ENCODE data around the gene IPO11. TPM values are rescaled to one million over a fixed set of nuclear protein-coding genes. Genes with fewer than 3 reads are reported as not detected.

The IPO11 gene
- total RNA-seq, 1 experiment from 2014 or later: 47.1 TPM

DNA sequence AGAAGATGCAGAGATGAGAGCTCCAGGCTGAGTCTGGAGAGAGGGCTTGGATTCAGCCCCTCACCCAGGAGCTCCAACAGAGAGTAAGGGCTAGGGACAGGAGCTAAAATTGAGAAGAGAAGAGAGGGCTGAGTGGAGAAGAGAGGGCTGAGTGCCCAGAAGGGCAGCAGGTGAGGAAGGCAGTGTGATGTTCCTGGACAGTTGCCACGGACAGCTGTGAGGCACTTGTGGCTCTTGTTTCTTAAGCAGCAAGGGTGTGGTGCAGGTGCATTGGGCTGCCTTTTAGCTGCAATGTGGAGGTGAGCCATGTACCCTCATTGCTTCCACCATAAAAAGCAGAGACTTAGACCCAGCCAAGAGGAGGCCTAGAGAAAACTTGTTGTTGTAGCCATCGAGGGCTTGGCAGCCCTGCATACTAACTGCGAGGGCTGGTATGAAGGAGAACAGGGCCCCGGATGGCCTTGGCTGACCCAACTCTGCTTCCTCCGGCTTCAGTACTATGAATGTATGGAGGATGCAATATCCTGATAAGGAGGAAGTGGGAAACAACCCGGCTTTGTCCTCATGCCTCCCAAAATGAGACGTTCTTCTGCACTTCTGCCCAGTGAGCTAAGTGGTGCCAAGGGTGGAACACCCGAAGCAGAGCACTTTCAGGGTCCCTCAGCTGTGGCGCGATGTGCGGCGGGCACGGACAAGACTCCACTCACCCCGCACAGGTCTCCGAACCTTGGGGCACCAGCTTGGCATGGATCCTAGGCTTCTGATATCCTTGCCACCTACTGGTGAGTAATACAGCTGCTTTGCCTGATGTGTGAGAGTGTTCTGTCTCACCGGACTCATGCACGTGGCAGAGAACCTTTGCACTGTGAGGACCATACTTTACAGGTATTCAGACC, 231.2 kb downstream of the IPO11 start:
- H3K4me1 ChIP-seq (replicated peaks; ENCODE audit: insufficient read depth): no peaks in the 10 kb centered on the region
- H4K20me1 ChIP-seq (ENCODE audit: insufficient read depth): no peaks in the 10 kb centered on the region
- BruUV-seq (replicated peaks): no TSS peak
- ChIA-PET CTCF (no interaction called here), POLR2A (ENCODE audit: unreplicated experiment) (interaction anchor here (0.5 kb wide), 1 partner anchor 9 kb away, joined by 10 read pairs; no protein-coding TSS in a partner anchor)
- intact Hi-C loops (cut with micrococcal nuclease; ENCODE audit: unreplicated experiment): no loop called here
- H3F3A ChIP-seq (ENCODE audit: insufficient read depth, low read depth): no peaks in the 10 kb centered on the region
- H3K27ac ChIP-seq: no peak overlapping the region
- TF ChIP-seq EZH2 (IDR thresholded peaks at IDR 0.05; ENCODE audit: low read depth): no peak
- TF ChIP-seq, protein P1, sequence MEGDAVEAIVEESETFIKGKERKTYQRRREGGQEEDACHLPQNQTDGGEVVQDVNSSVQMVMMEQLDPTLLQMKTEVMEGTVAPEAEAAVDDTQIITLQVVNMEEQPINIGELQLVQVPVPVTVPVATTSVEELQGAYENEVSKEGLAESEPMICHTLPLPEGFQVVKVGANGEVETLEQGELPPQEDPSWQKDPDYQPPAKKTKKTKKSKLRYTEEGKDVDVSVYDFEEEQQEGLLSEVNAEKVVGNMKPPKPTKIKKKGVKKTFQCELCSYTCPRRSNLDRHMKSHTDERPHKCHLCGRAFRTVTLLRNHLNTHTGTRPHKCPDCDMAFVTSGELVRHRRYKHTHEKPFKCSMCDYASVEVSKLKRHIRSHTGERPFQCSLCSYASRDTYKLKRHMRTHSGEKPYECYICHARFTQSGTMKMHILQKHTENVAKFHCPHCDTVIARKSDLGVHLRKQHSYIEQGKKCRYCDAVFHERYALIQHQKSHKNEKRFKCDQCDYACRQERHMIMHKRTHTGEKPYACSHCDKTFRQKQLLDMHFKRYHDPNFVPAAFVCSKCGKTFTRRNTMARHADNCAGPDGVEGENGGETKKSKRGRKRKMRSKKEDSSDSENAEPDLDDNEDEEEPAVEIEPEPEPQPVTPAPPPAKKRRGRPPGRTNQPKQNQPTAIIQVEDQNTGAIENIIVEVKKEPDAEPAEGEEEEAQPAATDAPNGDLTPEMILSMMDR (conservative IDR thresholded peaks at IDR 0.05): no peak
- no peaks in the 10 kb centered on the region for H3K9me2 ChIP-seq (ENCODE audit: insufficient read depth)
- DNase-seq: no peak
- H3K9me3 ChIP-seq (ENCODE audit: insufficient read depth, low read depth): no peaks in the 10 kb centered on the region
- H3K36me3 ChIP-seq (ENCODE audit: low read depth): no peaks in the 10 kb centered on the region
- no peak overlapping the region for H3K4me3 ChIP-seq
- H3K27me3 ChIP-seq (ENCODE audit: insufficient read depth, low read depth): no peaks in the 10 kb centered on the region
- no peak overlapping the region for H2AFZ ChIP-seq
- H3K79me2 ChIP-seq (ENCODE audit: low read depth): no peaks in the 10 kb centered on the region
- H3K4me2 ChIP-seq: no peak overlapping the region

DNA sequence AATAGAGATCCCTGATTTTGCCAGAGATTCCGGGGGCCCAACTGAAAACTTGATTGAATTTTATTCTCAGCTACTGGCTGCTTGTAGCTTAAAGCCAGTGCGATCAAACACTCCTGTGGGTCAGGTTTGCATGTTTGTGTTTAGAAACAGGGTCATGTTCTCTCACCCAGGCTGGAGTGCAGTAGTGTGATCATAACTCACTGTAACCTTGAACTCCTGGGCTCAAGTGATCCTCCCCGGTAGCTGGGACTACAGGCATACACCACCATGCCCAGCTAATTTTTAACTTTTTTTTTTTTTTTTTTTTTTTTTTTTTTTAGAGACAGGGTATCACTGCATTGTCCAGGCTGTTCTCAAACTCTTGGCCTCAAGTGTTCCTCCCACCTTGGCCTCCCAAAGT, 232.7 kb downstream of the IPO11 start:
- Histone ChIP-seq H3K4me1 (replicated peaks; ENCODE audit: insufficient read depth) (no peaks in the 10 kb centered on the region), H3K4me2 (no peak overlapping the region), H3F3A (ENCODE audit: insufficient read depth, low read depth) (no peaks in the 10 kb centered on the region), H4K20me1 (ENCODE audit: insufficient read depth) (no peaks in the 10 kb centered on the region), H3K36me3 (ENCODE audit: low read depth) (no peaks in the 10 kb centered on the region), H3K27ac (no peak overlapping the region), H3K4me3 (no peak overlapping the region), H3K9me3 (ENCODE audit: insufficient read depth, low read depth) (no peaks in the 10 kb centered on the region), H3K79me2 (ENCODE audit: low read depth) (no peaks in the 10 kb centered on the region), H2AFZ (no peak overlapping the region), H3K27me3 (ENCODE audit: insufficient read depth, low read depth) (no peaks in the 10 kb centered on the region), H3K9me2 (ENCODE audit: insufficient read depth) (no peaks in the 10 kb centered on the region)
- TF ChIP-seq, protein P1 (conservative IDR thresholded peaks at IDR 0.05): no peak
- no peak for TF ChIP-seq EZH2 (IDR thresholded peaks at IDR 0.05; ENCODE audit: low read depth)
- intact Hi-C loops (cut with micrococcal nuclease; ENCODE audit: unreplicated experiment): no loop called here
- no peak for DNase-seq
- ChIA-PET POLR2A (ENCODE audit: unreplicated experiment) (no interaction called here), CTCF (no interaction called here)
- BruUV-seq (replicated peaks): no TSS peak

- Histone ChIP-seq H3K4me2 (no peak overlapping the region), H4K20me1 (ENCODE audit: insufficient read depth) (no peaks in the 10 kb centered on the region), H3K27me3 (ENCODE audit: insufficient read depth, low read depth) (no peaks in the 10 kb centered on the region), H3K27ac (no peak overlapping the region), H3K4me1 (replicated peaks; ENCODE audit: insufficient read depth) (no peaks in the 10 kb centered on the region), H2AFZ (no peak overlapping the region), H3K4me3 (no peak overlapping the region), H3K9me3 (ENCODE audit: insufficient read depth, low read depth) (no peaks in the 10 kb centered on the region), H3K36me3 (ENCODE audit: low read depth) (no peaks in the 10 kb centered on the region), H3K79me2 (ENCODE audit: low read depth) (no peaks in the 10 kb centered on the region), H3F3A (ENCODE audit: insufficient read depth, low read depth) (no peaks in the 10 kb centered on the region), H3K9me2 (ENCODE audit: insufficient read depth) (no peaks in the 10 kb centered on the region)
- ChIA-PET POLR2A (ENCODE audit: unreplicated experiment) (no interaction called here), CTCF (no interaction called here)
- intact Hi-C loops (cut with micrococcal nuclease; ENCODE audit: unreplicated experiment): no loop called here
- TF ChIP-seq, protein P1 (conservative IDR thresholded peaks at IDR 0.05): no peak
- no peak for TF ChIP-seq EZH2 (IDR thresholded peaks at IDR 0.05; ENCODE audit: low read depth)
- no TSS peak for BruUV-seq (replicated peaks)
- no peak for DNase-seq
Observed at GRCh38 chr5:62647241-62647640, 234.7 kb downstream of the IPO11 start.
